IMR-90 (cell line): ENCODE results near the gene PRKAG2.

Source experiments
- BHLHE40 ChIP-seq: fragments of 150-350 bp; IDR thresholded peaks from 2 replicates; pipeline ENCODE4 v1.6.1; 2016; ENCODE audit warnings: mild to moderate bottlenecking, low read depth, low read length
- NFE2L2 ChIP-seq: fragments of 150-350 bp; IDR thresholded peaks from 2 replicates; pipeline ENCODE4 v1.6.1; 2016; ENCODE audit warnings: low read depth, mild to moderate bottlenecking, low read length
- POLR2A ChIP-seq: IDR thresholded peaks from 2 replicates; pipeline ENCODE4 v1.6.1; 2012; ENCODE audit warnings: mild to moderate bottlenecking, low read depth, low read length
- RCOR1 ChIP-seq: IDR thresholded peaks from 2 replicates; pipeline ENCODE4 v1.6.1; 2012; ENCODE audit warnings: mild to moderate bottlenecking, low read length, improper control_type of control experiment; ENCODE audit not compliant: insufficient replicate concordance
- TF ChIP-seq, protein P1 (sequence below): conservative IDR thresholded peaks from 2 replicates; pipeline ENCODE4 v1.5.1; 2012; ENCODE audit warnings: mild to moderate bottlenecking, low read depth, low read length, improper control_type of control experiment

DNA sequence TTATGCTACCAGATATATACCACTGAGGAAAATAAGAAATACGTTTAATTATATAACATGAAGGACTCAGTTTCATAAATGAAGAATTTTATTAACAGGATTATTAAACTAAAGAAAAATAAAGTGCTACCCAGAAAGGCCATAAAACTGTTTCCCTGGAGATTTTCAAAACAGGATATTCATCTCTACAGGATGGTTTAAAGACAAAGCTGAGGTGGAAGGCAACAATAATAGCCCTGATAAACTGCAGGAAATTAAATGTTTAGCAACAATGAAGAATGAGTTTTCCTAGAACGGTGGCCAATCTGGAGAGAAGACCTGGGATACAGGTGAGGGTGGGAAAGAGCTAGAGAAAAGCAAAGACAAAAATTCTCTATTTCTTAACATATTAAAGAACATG lies 369.1 kb downstream of the PRKAG2 start:
- TF ChIP-seq, protein P1, sequence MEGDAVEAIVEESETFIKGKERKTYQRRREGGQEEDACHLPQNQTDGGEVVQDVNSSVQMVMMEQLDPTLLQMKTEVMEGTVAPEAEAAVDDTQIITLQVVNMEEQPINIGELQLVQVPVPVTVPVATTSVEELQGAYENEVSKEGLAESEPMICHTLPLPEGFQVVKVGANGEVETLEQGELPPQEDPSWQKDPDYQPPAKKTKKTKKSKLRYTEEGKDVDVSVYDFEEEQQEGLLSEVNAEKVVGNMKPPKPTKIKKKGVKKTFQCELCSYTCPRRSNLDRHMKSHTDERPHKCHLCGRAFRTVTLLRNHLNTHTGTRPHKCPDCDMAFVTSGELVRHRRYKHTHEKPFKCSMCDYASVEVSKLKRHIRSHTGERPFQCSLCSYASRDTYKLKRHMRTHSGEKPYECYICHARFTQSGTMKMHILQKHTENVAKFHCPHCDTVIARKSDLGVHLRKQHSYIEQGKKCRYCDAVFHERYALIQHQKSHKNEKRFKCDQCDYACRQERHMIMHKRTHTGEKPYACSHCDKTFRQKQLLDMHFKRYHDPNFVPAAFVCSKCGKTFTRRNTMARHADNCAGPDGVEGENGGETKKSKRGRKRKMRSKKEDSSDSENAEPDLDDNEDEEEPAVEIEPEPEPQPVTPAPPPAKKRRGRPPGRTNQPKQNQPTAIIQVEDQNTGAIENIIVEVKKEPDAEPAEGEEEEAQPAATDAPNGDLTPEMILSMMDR, result no peak
- no peak for TF ChIP-seq BHLHE40
- TF ChIP-seq POLR2A, result no peak
- TF ChIP-seq RCOR1, result no peak
- no peak for TF ChIP-seq NFE2L2
